Uterus (tissue), 4 donors: Measurements from ENCODE around the gene PICK1. TPM values are rescaled to one million over a fixed set of nuclear protein-coding genes. Genes with fewer than 3 reads are reported as not detected.

ENCODE experiments used
- DNase-seq, 2 donors: peaks; one replicate each; pipeline ENCODE4 v3.0.0-alpha.2; 2019 to 2020
- H3K27ac ChIP-seq, 2 donors: fragments of 200-600 bp; sonication (generic); 1 replicate in 1 of 2; 2 replicates in 1 of 2; pipeline ENCODE4 v1.5.1; 2016 to 2018
- H3K27me3 ChIP-seq, 2 donors: fragments of 200-600 bp; sonication (generic); one replicate each; pipeline ENCODE4 v1.5.1; 2018 to 2019; ENCODE audit warnings: control low read depth in 1 of 2
- H3K36me3 ChIP-seq, 2 donors: fragments of 200-600 bp; sonication (generic); one replicate each; pipeline ENCODE4 v1.5.1; 2019; ENCODE audit warnings: control low read depth in 1 of 2
- H3K4me1 ChIP-seq, 2 donors: fragments of 200-600 bp; sonication (generic); one replicate each; pipeline ENCODE4 v1.5.1; 2018 to 2019; ENCODE audit warnings: control low read depth in 1 of 2
- H3K4me3 ChIP-seq, 2 donors: fragments of 200-600 bp; sonication (generic); 1 replicate in 1 of 2; 2 replicates in 1 of 2; pipeline ENCODE4 v1.5.1; 2018 to 2019; ENCODE audit warnings: mild to moderate bottlenecking in 1 of 2
- H3K9me3 ChIP-seq, 2 donors: fragments of 200-600 bp; sonication (generic); one replicate each; pipeline ENCODE4 v1.5.1; 2019; ENCODE audit warnings: control low read depth in 1 of 2
- POLR2A ChIP-seq, 2 donors: fragments of 450-650 bp; IDR thresholded peaks; one replicate each; pipeline ENCODE4 v1.6.1; 2016; ENCODE audit warnings: antibody characterized with exemption in 2 of 2, mild to moderate bottlenecking in 1 of 2, moderate library complexity in 1 of 2
- intact Hi-C: fragments of 100-400 bp; cut with DNase I; formaldehyde crosslinking; loops from one replicate; pipeline ENCODE4 v1.15.1; 2023; ENCODE audit warnings: low total_unique reads
- total RNA-seq, 4 donors: library from RNA; depleted of rRNA in 3 of 4; stranded (reverse); fragments of >200 nt in 3 of 4; gene quantifications; one replicate each; pipeline versions ENCODE4 v1.1.0 to v1.2.4, GENCODE V29; 2014 to 2023
- TF ChIP-seq, protein P1 (sequence below), 4 experiments: fragments of 200-600 bp in 2 of 4; fragments of 450-650 bp in 2 of 4; sonication (generic) in 2 of 4; IDR thresholded peaks; one replicate each; pipeline ENCODE4 v1.5.1; 2016 to 2019; ENCODE audit warnings: antibody characterized with exemption in 4 of 4, mild to moderate bottlenecking in 2 of 4, moderate library complexity in 1 of 4
- donor health status: DM: yes; HTN: yes; CAD: no.

The PICK1 gene
- total RNA-seq, 4 donors from 2014 or later: 2.9 to 38.7 (median 29.2) TPM

DNA sequence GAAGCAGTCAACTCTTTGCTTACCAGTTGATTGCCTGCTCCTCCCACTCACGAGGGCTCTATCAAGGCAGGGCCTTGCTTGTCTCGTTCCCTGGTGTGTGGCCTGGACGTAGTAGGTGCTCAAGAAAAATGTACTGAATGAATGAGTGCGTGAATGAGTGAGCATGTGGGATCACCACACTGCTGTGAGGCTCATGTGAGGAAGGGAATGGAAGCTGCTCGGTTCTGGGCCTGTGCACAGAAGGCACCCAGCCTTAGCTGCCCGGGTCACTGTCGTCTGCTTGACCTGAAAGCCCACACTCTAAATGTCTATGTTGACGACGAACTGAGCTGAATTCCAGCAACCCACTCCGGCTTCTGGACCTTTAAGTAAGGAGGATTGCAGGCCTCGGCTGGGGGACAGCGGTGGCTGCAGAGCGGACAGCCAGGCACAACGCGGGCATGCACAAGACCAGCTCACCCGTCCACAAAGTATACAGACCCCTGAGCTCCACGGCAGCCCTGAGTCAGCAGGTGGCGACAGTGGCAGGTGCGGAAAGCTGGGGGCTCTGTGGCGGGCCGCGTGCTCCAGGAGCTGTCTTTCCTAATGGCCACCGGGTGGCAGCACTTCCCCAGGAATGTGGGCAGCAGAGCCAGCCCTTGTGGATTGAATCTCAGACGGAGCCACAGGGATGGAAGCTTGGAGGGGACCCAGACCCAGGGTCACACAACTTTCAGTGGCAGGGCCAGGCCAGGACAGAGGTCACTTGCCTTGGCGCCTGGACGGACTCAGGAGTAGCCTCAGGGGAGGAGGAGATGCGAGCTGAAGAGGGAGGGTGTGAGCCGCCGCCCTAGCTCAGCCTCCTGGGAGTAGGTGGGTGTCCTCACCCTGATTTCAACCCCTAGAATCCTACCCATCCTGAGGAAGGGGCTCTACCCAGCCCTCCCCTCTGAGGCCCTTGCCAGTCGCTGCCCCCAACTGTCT, 5.0 kb upstream of the PICK1 start:
- no peaks in the 10 kb centered on the region for H3K4me1 ChIP-seq
- no peak overlapping the region for H3K27ac ChIP-seq
- peak; percentile 74 to 76 for DNase-seq
- H3K27me3 ChIP-seq: no peaks in the 10 kb centered on the region
- intact Hi-C loops: no loop called here
- H3K4me3 ChIP-seq: no peak overlapping the region
- H3K9me3 ChIP-seq: no peaks in the 10 kb centered on the region
- no peaks in the 10 kb centered on the region for H3K36me3 ChIP-seq
- TF ChIP-seq, protein P1, sequence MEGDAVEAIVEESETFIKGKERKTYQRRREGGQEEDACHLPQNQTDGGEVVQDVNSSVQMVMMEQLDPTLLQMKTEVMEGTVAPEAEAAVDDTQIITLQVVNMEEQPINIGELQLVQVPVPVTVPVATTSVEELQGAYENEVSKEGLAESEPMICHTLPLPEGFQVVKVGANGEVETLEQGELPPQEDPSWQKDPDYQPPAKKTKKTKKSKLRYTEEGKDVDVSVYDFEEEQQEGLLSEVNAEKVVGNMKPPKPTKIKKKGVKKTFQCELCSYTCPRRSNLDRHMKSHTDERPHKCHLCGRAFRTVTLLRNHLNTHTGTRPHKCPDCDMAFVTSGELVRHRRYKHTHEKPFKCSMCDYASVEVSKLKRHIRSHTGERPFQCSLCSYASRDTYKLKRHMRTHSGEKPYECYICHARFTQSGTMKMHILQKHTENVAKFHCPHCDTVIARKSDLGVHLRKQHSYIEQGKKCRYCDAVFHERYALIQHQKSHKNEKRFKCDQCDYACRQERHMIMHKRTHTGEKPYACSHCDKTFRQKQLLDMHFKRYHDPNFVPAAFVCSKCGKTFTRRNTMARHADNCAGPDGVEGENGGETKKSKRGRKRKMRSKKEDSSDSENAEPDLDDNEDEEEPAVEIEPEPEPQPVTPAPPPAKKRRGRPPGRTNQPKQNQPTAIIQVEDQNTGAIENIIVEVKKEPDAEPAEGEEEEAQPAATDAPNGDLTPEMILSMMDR (IDR thresholded peaks at IDR 0.05): peak; percentile 82 to 96 (median 89)
- peak in 1 of 2 donors; percentile 12 for TF ChIP-seq POLR2A (IDR thresholded peaks at IDR 0.05)

DNA sequence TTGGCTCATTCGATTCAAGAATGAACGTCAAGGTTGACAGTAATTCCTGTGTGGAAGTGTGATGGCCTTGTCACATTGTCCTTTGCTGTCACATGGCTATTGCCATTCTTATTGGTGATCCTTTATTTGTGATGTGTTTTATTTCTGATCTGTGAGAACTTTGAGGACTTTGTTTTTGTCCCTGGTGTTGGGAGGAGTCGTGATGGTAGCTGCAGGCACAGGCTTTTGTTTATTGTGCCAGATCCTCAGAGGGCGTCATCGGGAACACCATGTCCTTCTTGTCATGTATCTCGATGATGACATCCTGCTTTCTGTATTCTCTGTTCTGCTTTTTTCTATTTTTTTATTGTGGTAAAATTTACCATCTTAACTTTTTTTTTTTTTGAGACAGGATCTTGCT, 5.6 kb downstream of the PICK1 start:
- no peak overlapping the region for H3K27ac ChIP-seq

DNA sequence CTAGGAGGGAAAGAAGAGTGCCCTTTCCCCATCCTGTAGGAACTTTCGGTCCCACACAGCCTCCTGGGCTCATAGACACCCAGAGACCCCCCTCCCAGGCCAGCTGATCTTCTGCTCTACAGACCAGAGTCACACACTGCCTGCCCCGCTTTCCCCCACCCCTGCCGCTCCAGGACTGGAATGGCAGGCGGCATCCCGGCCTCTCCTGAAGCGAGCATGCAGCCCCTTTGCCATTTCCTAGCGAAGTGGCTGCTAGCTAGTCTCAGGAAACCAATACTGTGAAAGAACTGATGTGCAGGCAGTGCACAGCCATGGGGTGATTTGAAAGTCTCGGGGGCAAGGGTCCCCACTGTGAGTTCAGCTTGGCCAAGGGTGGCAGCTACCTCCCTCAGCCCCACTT, 8.3 kb downstream of the PICK1 start:
- no peaks in the 10 kb centered on the region for H3K36me3 ChIP-seq

More for the DNA sequence above, 5.6 kb downstream of the PICK1 start:
- Histone ChIP-seq H3K4me1 (no peaks in the 10 kb centered on the region), H3K4me3 (no peak overlapping the region), H3K9me3 (no peaks in the 10 kb centered on the region), H3K27me3 (no peaks in the 10 kb centered on the region), H3K36me3 (no peaks in the 10 kb centered on the region)
- no peak for DNase-seq
- intact Hi-C loops: loop anchor here (10.0 kb wide), 1 partner anchor 512 kb away; the partner anchor contains the start of gene DMC1
- TF ChIP-seq POLR2A (IDR thresholded peaks at IDR 0.05): no peak
- TF ChIP-seq, protein P1 (IDR thresholded peaks at IDR 0.05): no peak

DNA sequence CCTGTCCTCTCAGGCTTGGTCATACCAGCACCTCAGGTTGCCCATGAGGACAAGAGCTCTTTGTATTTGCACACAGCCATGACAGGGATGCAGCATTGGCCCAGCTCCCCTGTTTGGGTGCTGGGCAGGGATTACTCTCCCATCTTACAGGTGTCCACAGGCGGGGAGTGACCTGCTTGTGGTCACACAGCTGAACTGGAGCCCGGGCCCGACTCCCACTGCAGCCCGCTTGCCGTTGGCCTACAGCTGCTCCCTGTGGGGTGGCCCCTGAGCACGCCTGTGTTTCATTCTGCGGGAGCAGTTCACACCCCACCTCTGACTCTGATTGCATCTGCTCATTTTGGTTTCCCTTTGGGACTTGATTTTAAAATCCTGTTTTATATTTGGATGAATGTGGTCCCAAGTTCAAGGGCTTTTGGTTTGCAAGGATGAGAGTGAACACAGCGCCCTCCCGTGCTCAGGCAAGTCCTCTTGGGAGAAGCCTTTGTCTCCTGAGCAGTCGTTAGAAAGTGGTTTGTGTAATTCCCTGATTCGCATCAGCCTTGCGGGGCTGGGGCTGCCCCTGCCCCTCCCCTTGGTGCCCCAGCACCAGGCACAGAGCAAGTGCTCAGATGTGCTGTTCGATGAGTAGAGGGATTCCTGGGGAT, 9.3 kb downstream of the PICK1 start:
- no peaks in the 10 kb centered on the region for H3K4me1 ChIP-seq
- DNase-seq: no peak
- no peaks in the 10 kb centered on the region for H3K9me3 ChIP-seq
- intact Hi-C loops: loop anchor here (10.0 kb wide), 1 partner anchor 508 kb away; the partner anchor contains the start of gene DMC1
- no peak overlapping the region for H3K27ac ChIP-seq
- H3K4me3 ChIP-seq: no peak overlapping the region
- TF ChIP-seq, protein P1 (IDR thresholded peaks at IDR 0.05): no peak
- no peak for TF ChIP-seq POLR2A (IDR thresholded peaks at IDR 0.05)
- no peaks in the 10 kb centered on the region for H3K36me3 ChIP-seq
- H3K27me3 ChIP-seq: no peaks in the 10 kb centered on the region

More for the DNA sequence above, 8.3 kb downstream of the PICK1 start:
- H3K4me1 ChIP-seq: no peaks in the 10 kb centered on the region
- no peaks in the 10 kb centered on the region for H3K9me3 ChIP-seq
- H3K4me3 ChIP-seq: no peak overlapping the region
- intact Hi-C loops: loop anchor here (10.0 kb wide), 1 partner anchor 509 kb away; the partner anchor contains the start of gene DMC1
- TF ChIP-seq POLR2A (IDR thresholded peaks at IDR 0.05): no peak
- TF ChIP-seq, protein P1 (IDR thresholded peaks at IDR 0.05): no peak
- no peak for DNase-seq
- no peak overlapping the region for H3K27ac ChIP-seq
- no peaks in the 10 kb centered on the region for H3K27me3 ChIP-seq
